Stimulated activated CD8-positive, alpha-beta memory T cell treated with anti-CD3 and anti-CD28 coated beads, Interleukin-15, amount 100 ng/mL, for 24 hours (primary cell): ENCODE measurements around the gene TBCCD1.
"Not testable (repeated sequence)": the region's sequence is repeated elsewhere in the genome, so short reads cannot be mapped to it uniquely, and the experiment has no call there.

Experiments
- DNase-seq: peaks from one replicate; pipeline ENCODE4 v3.0.0-alpha.2; 2020; ENCODE audit warnings: low read depth

TBCCD1 gene

GRCh38 chr3:186549497-186549896 lies 17.6 kb downstream of the TBCCD1 start:
- no peak for DNase-seq

GRCh38 chr3:186544281-186544680 lies 22.9 kb downstream of the TBCCD1 start, which contains the start of gene CRYGS:
TSS of gene CRYGS (minus strand) at chr3:186544380. CDS start at chr3:186544326, 54 bp downstream.
- no peak for DNase-seq

- DNase-seq: no peak
These were observed 26.3 kb downstream of the TBCCD1 start for GRCh38 chr3:186540835-186541226.

- DNase-seq: peak; percentile 53
These were observed 26.8 kb downstream of the TBCCD1 start for GRCh38 chr3:186540221-186540834.

- DNase-seq: no peak
These were observed 28.4 kb downstream of the TBCCD1 start for GRCh38 chr3:186538779-186539178.

GRCh38 chr3:186536883-186537844 lies 30.0 kb downstream of the TBCCD1 start:
- DNase-seq: no peak

GRCh38 chr3:186534113-186534669 lies 32.9 kb downstream of the TBCCD1 start:
- no peak for DNase-seq

- no peak for DNase-seq
These were observed 34.5 kb downstream of the TBCCD1 start for GRCh38 chr3:186532598-186533072.

- DNase-seq: not testable (repeated sequence)
These were observed 35.4 kb downstream of the TBCCD1 start for GRCh38 chr3:186531694-186532093.

GRCh38 chr3:186530415-186530814 lies 36.7 kb downstream of the TBCCD1 start:
- DNase-seq: no peak

GRCh38 chr3:186529201-186529999 lies 37.7 kb downstream of the TBCCD1 start:
- no peak for DNase-seq

- no peak for DNase-seq
These were observed 40.9 kb downstream of the TBCCD1 start for GRCh38 chr3:186526256-186526606.

GRCh38 chr3:186525369-186526255 lies 41.5 kb downstream of the TBCCD1 start:
- DNase-seq: no peak

- no peak for DNase-seq
These were observed 42.5 kb downstream of the TBCCD1 start for GRCh38 chr3:186524616-186525015.

- no peak for DNase-seq
These were observed 43.7 kb downstream of the TBCCD1 start for GRCh38 chr3:186523434-186523833.

- no peak for DNase-seq
These were observed 44.1 kb downstream of the TBCCD1 start for GRCh38 chr3:186523022-186523421.

- no peak for DNase-seq
These were observed 45.9 kb downstream of the TBCCD1 start for GRCh38 chr3:186520957-186521842.

- no peak for DNase-seq
These were observed 46.7 kb downstream of the TBCCD1 start for GRCh38 chr3:186520431-186520830.

GRCh38 chr3:186519021-186519658 lies 48.0 kb downstream of the TBCCD1 start:
- no peak for DNase-seq
